GM12872 (cell line): ENCODE data around the gene FGR.

ENCODE experiments used
- TF ChIP-seq, protein P1 (sequence below): IDR thresholded peaks from 3 replicates; pipeline ENCODE4 v1.5.1; 2011; ENCODE audit warnings: low read depth, mild to moderate bottlenecking, low read length, moderate library complexity; ENCODE audit not compliant: insufficient read depth

FGR gene

DNA sequence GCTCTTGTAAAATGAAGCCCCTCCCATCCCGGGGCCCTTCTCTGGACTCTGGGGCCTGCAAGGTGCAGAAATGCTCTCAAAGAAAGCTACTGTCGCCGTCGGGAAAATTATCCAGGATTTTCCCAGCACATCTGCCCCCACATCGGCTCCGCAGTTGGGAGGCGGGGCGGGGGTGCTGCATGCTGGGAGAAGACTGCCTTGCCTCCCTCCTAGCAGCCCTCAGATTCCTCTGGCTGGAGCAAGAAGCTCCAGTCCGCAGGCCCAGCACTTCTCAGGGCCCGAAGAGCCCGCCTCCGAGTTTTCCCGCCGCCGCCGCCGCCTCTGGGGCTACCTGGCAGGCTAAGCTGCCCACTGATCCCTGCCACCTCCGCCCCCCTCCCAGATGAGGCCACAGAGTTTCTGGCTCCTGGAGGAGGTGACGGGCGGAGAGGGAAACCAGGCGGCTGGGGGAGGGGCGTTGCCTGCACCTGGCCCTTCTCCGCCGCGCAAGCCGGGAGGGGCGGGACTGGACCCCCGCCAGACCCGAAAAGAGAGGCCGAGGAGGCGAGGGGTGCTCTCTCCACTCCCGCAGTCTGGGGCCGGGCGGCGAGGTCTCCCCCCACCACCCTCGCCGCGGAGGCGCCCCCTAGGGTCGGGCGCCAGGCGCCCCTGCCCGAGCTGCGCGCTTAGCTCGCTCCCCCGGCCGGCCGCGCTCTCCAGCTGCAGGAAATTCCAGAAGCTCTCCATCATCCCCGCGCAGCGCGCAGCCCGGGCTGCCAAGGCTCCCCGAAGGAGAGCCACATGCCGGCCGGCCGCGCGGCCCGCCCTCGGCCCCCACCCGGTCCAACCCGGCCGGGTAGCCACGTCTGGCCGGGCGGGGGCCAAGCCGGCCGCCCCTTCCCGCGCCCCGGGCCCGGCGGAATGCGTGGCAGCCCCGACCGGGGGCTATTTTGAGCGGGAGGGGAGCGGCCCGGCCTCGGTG is 59.8 kb downstream of the FGR start:
- TF ChIP-seq, protein P1, sequence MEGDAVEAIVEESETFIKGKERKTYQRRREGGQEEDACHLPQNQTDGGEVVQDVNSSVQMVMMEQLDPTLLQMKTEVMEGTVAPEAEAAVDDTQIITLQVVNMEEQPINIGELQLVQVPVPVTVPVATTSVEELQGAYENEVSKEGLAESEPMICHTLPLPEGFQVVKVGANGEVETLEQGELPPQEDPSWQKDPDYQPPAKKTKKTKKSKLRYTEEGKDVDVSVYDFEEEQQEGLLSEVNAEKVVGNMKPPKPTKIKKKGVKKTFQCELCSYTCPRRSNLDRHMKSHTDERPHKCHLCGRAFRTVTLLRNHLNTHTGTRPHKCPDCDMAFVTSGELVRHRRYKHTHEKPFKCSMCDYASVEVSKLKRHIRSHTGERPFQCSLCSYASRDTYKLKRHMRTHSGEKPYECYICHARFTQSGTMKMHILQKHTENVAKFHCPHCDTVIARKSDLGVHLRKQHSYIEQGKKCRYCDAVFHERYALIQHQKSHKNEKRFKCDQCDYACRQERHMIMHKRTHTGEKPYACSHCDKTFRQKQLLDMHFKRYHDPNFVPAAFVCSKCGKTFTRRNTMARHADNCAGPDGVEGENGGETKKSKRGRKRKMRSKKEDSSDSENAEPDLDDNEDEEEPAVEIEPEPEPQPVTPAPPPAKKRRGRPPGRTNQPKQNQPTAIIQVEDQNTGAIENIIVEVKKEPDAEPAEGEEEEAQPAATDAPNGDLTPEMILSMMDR = peak; percentile 29; the same call in 1 of the 3 replicates

DNA sequence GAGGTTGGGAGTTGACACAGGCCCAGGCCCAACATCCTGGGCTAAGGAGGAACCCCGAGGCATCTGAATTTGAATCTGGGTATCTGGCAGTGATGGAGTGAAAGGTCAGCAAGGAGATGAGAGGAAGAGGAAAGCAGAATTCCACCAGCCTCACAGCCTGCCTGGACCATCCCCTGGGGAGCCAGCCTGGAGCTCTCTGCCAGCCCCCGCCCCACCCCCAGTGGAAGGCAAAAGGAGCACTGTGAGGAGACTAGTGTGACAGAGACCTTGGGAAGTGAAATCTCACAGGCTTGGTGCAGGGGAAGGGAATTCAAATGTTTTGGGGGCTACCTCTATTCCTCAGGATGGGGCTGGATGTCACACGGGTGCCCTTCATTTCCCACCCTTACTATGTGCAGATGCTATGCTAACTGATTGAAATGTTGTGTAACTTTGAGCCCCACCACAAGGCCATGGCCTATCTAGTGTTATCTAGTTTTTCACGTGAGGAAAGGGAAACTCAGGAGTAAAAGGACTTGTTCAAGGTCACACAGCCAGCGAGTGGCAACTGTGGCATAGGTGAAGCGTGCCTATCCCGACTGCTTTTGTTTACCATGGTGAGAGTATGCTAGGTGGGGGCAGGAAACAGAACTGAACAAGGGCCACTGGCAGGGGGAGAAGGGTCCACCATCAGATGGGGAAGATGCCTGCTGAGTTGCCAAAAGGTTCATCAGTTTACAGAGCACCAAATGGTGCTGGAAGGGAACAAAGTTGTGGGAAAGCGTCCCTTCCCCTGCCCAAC is 60.8 kb downstream of the FGR start:
- TF ChIP-seq, protein P1 = no peak

DNA sequence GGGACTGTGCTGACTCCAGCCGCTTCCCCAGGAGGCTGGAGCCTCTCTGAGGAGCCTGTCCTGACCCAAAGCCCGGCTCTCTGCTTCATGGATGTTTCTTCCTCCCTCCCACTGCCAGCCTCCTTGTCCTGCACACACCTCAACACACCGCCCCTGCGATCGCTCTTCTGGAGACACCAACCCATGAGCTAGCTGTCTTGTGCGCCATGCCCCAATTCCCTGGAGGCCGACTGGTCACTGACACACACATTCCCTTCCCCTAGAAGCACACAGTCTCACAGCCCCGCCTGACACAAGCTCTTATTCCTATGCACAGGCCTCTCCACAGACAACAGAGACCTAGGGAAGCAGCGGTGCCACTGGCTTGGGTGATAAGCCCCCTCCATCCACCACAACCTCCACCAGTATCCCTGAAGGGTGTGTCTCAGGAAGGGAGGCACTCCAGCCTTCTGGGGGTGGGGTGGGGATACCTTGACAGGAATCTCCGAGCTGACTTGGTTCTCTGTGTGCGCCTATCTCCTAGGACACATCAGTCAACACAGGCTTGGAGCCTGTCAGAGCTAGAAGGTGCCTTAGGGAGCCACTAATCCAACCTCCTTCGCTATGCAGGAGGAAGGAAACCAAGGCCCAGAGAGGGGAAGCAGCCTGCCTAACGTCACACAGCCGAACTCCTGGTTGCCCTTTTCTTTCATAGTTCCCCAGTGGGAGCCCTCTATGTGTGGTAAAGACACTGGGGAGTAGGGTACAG is 62.1 kb downstream of the FGR start:
- TF ChIP-seq, protein P1 = no peak

DNA sequence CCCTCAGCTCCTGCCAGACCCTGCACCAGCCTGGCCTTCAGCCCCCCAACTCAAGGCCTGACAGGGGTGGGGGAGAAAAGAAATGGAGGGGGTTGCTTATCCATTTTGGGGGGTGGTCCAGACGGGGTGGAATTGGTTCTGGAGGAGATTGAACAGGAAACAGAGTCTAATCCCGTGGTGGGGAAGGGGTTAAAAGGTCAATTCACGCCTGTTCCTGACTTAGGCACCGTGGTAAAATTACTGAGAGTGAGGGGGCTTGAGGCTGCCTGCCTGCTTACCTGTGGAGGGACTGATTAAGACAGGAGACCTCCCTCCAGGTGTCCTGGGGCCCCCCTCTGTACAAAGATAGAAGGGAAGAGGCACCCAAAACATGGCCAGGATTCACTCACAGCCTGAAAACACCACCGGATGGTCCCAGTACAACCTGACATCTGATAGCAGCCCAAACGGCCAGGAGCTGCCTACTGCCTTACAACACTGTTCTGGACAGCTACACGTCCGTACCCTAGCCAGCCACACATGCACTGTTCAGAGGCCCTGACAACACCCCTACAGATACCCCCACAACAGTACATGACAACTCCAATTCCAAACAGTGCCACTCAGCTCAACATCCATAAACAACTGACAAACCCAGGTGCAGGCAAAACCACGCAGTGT is 62.8 kb downstream of the FGR start:
- TF ChIP-seq, protein P1 = no peak

DNA sequence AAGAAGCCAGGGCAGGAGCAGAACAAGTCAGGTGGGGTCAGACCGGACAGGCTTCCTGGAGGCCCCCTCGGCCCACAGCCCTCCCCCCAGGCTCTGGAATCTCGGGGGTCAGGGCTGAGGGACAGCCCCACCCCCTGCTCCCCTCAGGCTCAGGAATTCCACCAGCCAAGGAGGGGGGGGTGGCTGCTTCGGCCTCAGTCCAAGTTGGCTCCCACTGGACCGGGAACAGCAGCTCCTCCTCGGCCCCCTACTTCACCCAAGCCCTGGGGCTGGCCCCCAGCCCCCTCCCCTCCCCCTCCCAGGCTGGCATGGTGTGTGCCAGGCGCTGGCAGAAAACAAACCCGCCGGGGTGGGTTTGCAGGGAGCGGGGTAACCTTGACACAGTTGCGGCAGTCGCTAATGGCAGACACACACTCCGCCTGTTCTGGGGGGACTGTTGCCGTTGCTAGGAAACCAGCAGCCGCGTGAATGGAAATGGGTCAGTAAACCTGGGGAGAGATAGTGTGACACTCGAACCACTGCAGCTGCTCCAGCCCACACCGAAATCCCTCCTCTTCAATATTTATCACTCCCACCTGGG is 63.5 kb downstream of the FGR start:
- TF ChIP-seq, protein P1 = no peak

DNA sequence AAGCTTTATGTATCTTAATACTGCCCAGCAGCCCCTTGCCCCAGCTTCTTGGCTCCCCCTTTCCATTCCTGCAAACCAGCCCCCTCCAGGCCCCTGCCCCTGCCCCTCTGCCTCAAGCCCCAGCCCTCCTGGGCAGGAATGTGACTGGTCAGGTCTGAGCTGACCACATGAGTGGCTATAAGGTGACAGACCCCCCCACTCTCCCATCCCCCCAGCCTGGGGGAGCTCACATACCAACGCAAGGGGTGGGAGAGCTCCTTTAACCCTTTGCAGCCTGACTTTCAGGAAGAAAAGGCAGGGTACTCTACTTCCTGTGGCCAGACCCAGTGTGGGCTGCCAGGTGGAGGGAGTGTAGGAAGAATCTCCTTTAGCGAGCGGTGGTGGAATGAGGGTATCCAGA is 64.2 kb downstream of the FGR start:
- TF ChIP-seq, protein P1 = no peak
